Panc1 (cell line): ENCODE results near the gene EVI5. TPM values are rescaled to one million over a fixed set of nuclear protein-coding genes. Genes with fewer than 3 reads are reported as not detected.

Source experiments
- ATAC-seq: fragments of 200-7000 bp; cut with Tn5 transposase; 2 replicates; pipeline ENCODE4 v1.9.1; 2020; ENCODE audit warnings: mild to moderate bottlenecking, moderate library complexity
- BruUV-seq: library from RNA; stranded (reverse); fragments of 400-500 nt; replicated peaks from 2 replicates; lab custom pipeline; 2021; lab: Mats Ljungman, UMichigan
- CTCF ChIA-PET: fragments of 300-600 bp; sonication (Branson Sonifier 250); formaldehyde crosslinking; loops from one replicate; lab custom pipeline; 2022; ENCODE audit warnings: antibody characterized with exemption; lab: Charles Lee
- POLR2A ChIA-PET: fragments of 300-600 bp; sonication (Branson Sonifier 250); formaldehyde crosslinking; loops from one replicate; lab custom pipeline; 2022; ENCODE audit warnings: antibody characterized with exemption; lab: Charles Lee
- DNase-seq: peaks from one replicate; pipeline ENCODE4 v3.0.0-alpha.2; 2010; ENCODE audit warnings: low read depth, low spot score
- H3K27ac ChIP-seq: 2 replicates; pipeline ENCODE4 v1.5.1; 2011; ENCODE audit warnings: mild to moderate bottlenecking, low read length, inconsistent platforms
- H3K27me3 ChIP-seq: fragments of 200-500 bp; sonication (Bioruptor generic); 2 replicates; pipeline ENCODE4 v1.6.0; 2014; ENCODE audit warnings: low read length, inconsistent platforms; ENCODE audit not compliant: control insufficient read depth, insufficient read depth
- H3K36me3 ChIP-seq: fragments of 200-500 bp; sonication (Bioruptor generic); 2 replicates; pipeline ENCODE4 v1.5.1; 2014; ENCODE audit warnings: inconsistent platforms, mild to moderate bottlenecking, low read length, moderate library complexity; ENCODE audit not compliant: control insufficient read depth, insufficient read depth
- H3K4me1 ChIP-seq: 2 replicates; pipeline ENCODE4 v1.5.1; 2011; ENCODE audit warnings: inconsistent platforms, mild to moderate bottlenecking, low read length, moderate library complexity; ENCODE audit not compliant: control insufficient read depth, insufficient read depth
- H3K4me3 ChIP-seq, 2 experiments: 2 replicates each; pipeline ENCODE4 v1.5.1; 2011 to 2012; ENCODE audit warnings: low read depth in 2 of 2, low read length in 2 of 2, mild to moderate bottlenecking in 2 of 2, inconsistent platforms in 1 of 2, moderate library complexity in 1 of 2
- H3K9me3 ChIP-seq: fragments of 200-500 bp; sonication (Bioruptor generic); 2 replicates; pipeline ENCODE4 v1.5.1; 2014; ENCODE audit warnings: low read depth, mild to moderate bottlenecking, inconsistent platforms, low read length, moderate library complexity; ENCODE audit not compliant: control insufficient read depth, insufficient read depth
- POLR2AphosphoS5 ChIP-seq: IDR thresholded peaks from 2 replicates; pipeline ENCODE4 v1.6.1; 2012; ENCODE audit warnings: mild to moderate bottlenecking, low read depth, low read length, moderate library complexity
- REST ChIP-seq, 2 experiments: IDR thresholded peaks; 2 replicates each; pipeline ENCODE4 v1.6.1; 2011 to 2012; ENCODE audit warnings: low read depth in 2 of 2, control low read depth in 1 of 2, low read length in 1 of 2, mild to moderate bottlenecking in 1 of 2, moderate library complexity in 1 of 2; ENCODE audit not compliant: insufficient read depth in 1 of 2
- SIN3A ChIP-seq: IDR thresholded peaks from 2 replicates; pipeline ENCODE4 v1.6.1; 2012; ENCODE audit warnings: low read depth, mild to moderate bottlenecking, low read length, moderate library complexity, borderline replicate concordance; ENCODE audit not compliant: insufficient read depth
- TCF7L2 ChIP-seq: IDR thresholded peaks from 2 replicates; pipeline ENCODE4 v1.6.1; 2011; ENCODE audit warnings: mild to moderate bottlenecking, low read depth, low read length, inconsistent platforms
- in situ Hi-C: cut with HindIII; loops from 2 replicates; pipeline ENCODE4 v1.10.0; 2016; ENCODE audit warnings: low sequenced_read_pairs, low pct_unique_long_range_greater_than_20kb
- intact Hi-C: fragments of 100-400 bp; cut with micrococcal nuclease; formaldehyde crosslinking; loops from one replicate; pipeline ENCODE4 v1.10.0; 2022; ENCODE audit not compliant: unreplicated experiment
- total RNA-seq: library from RNA; stranded (reverse); gene quantifications from one replicate; pipeline ENCODE4 v1.2.1, GENCODE V29; 2021; ENCODE audit not compliant: unreplicated experiment
- TF ChIP-seq, protein P1 (sequence below): fragments of 450-650 bp; IDR thresholded peaks from 2 replicates; pipeline ENCODE4 v1.5.1; 2017; ENCODE audit warnings: mild to moderate bottlenecking

Gene EVI5
- total RNA-seq, 1 experiment from 2014 or later: 21.2 TPM

DNA sequence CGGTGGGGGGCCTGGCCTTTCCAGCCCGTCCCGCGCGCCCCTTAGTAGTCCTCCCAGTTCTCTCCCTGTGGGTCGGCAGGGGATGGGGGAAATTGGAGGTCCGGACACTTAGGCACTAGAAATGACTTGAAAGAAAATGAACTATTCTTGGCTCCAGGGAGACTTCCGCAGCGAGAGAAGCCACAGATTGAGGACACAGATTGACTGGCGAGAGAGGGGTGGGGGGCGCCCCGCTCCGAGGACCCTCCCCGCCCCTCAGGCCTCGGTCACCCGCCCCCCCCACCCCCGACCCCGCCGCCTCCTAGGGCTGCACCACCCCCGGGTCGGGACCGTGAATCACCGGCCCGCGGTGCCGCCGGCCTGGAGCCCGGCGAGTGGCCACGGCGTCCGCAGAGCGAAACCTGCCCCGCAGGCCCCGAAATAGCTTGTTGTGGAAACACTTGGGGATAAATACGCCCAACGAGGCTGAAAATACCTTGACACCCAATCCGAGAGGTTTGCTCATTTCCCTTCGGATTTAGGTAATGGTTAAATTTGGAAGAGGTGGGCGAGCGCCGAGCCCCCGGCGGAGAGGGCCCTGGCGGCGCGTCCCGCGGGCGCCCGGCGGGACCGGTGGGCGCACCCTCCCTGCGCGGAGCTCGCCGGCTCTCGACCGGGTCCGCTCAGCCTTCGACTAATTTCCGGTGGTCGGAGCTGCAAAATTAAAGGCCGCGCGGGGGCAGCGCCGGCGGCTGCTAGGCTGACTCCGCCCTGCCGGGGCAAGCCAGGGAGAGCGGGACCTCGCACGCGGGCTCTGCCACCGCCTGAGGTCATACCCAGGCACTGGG lies 298.4 kb downstream of the EVI5 start, which contains the start of gene GFI1:
TSS of gene GFI1 (minus strand) at position 675 of the 827 bp plus-strand sequence. CDS start 3,438 bp downstream, outside the sequence.
- Histone ChIP-seq H3K27me3 (peaks cover 8% of the 10 kb centered on the region), H3K27ac (no peak within 1 kb of the TSS), H3K9me3 (no peaks in the 10 kb centered on the region), H3K4me3 (peak within 1 kb of the TSS; percentile 37 to 52), H3K4me1 (peaks cover 2% of the 10 kb centered on the region; the same call in 1 of the 2 replicates), H3K36me3 (no peaks in the 10 kb centered on the region)
- intact Hi-C loops: no loop called here
- ATAC-seq (no peak), DNase-seq (no peak)
- TF ChIP-seq REST (IDR thresholded peaks at IDR 0.05; ENCODE audit: insufficient read depth in 1 of 2, low read depth in 2 of 2, low read length in 1 of 2) (no peak), TCF7L2 (no peak), SIN3A (no peak), POLR2AphosphoS5 (no peak)
- TF ChIP-seq, protein P1, sequence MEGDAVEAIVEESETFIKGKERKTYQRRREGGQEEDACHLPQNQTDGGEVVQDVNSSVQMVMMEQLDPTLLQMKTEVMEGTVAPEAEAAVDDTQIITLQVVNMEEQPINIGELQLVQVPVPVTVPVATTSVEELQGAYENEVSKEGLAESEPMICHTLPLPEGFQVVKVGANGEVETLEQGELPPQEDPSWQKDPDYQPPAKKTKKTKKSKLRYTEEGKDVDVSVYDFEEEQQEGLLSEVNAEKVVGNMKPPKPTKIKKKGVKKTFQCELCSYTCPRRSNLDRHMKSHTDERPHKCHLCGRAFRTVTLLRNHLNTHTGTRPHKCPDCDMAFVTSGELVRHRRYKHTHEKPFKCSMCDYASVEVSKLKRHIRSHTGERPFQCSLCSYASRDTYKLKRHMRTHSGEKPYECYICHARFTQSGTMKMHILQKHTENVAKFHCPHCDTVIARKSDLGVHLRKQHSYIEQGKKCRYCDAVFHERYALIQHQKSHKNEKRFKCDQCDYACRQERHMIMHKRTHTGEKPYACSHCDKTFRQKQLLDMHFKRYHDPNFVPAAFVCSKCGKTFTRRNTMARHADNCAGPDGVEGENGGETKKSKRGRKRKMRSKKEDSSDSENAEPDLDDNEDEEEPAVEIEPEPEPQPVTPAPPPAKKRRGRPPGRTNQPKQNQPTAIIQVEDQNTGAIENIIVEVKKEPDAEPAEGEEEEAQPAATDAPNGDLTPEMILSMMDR: no peak
- no TSS peak for BruUV-seq
- in situ Hi-C loops: no loop called here
- CTCF ChIA-PET: no interaction called here
- POLR2A ChIA-PET: no interaction called here

- Histone ChIP-seq H3K27me3 (peaks cover 8% of the 10 kb centered on the region), H3K9me3 (no peaks in the 10 kb centered on the region), H3K4me3 (peak overlapping the region; percentile 37 to 52), H3K27ac (no peak overlapping the region), H3K36me3 (no peaks in the 10 kb centered on the region), H3K4me1 (peaks cover 2% of the 10 kb centered on the region; the same call in 1 of the 2 replicates)
- no TSS peak for BruUV-seq
- TF ChIP-seq, protein P1: peak; percentile 71
- no peak for TF ChIP-seq POLR2AphosphoS5
- ATAC-seq (peak; percentile 73), DNase-seq (no peak)
- intact Hi-C loops (no loop called here), in situ Hi-C loops (no loop called here)
- POLR2A ChIA-PET: no interaction called here
- CTCF ChIA-PET: interaction anchor here (0.6 to 0.7 kb wide), 2 partner anchors 22 to 88 kb away, joined by 3 to 5 read pairs; no protein-coding TSS in a partner anchor
Observed at GRCh38 chr1:92485381-92486250, 299.3 kb downstream of the EVI5 start.
